Hepatocyte (in vitro differentiated cells): ENCODE measurements around the gene MAP3K2.

Source experiments
- CTCF ChIP-seq: fragments of 200-600 bp; sonication (generic); IDR thresholded peaks from 2 replicates; pipeline ENCODE4 v1.5.1; 2016; ENCODE audit warnings: antibody characterized with exemption, mild to moderate bottlenecking; ENCODE audit not compliant: poor library complexity
- EZH2 ChIP-seq: fragments of 200-600 bp; sonication (generic); IDR thresholded peaks from 2 replicates; pipeline ENCODE4 v1.6.1; 2016; ENCODE audit warnings: antibody characterized with exemption, mild to moderate bottlenecking, borderline replicate concordance

GRCh38 chr2:127288274-127288673 is 99.5 kb downstream of the MAP3K2 start:
- TF ChIP-seq CTCF, result no peak
- TF ChIP-seq EZH2, result no peak
